Transverse colon (tissue), 4 donors: ENCODE data around the gene FAM83D. TPM values are rescaled to one million over a fixed set of nuclear protein-coding genes. Genes with fewer than 3 reads are reported as not detected.

ENCODE experiments used
- DNase-seq: peaks from one replicate; pipeline ENCODE4 v3.0.0-alpha.2; 2019
- H3K27ac ChIP-seq, 4 donors: fragments of 200-600 bp; sonication (generic); 2 replicates each; pipeline ENCODE4 v1.5.1; 2016 to 2018; ENCODE audit warnings: inconsistent platforms in 4 of 4
- H3K27me3 ChIP-seq: fragments of 200-600 bp; sonication (generic); 2 replicates; pipeline ENCODE4 v1.5.1; 2017; ENCODE audit warnings: inconsistent platforms
- H3K36me3 ChIP-seq, 4 donors: fragments of 200-600 bp; sonication (generic); 2 replicates each; pipeline ENCODE4 v1.5.1; 2017 to 2019; ENCODE audit warnings: inconsistent platforms in 4 of 4
- H3K4me1 ChIP-seq, 4 donors: fragments of 200-600 bp; sonication (generic); 2 replicates each; pipeline ENCODE4 v1.5.1; 2017 to 2020; ENCODE audit warnings: inconsistent platforms in 4 of 4
- H3K4me3 ChIP-seq, 4 donors: fragments of 200-600 bp; sonication (generic); 1 replicate in 1 of 4; 2 replicates in 3 of 4; pipeline versions ENCODE4 v1.5.1 to v1.6.1; 2017 to 2019; ENCODE audit warnings: inconsistent platforms in 4 of 4
- H3K9me3 ChIP-seq, 2 donors: fragments of 200-600 bp; sonication (generic); 2 replicates each; pipeline ENCODE4 v1.5.1; 2017 to 2019; ENCODE audit warnings: inconsistent platforms in 2 of 2
- CTCF ChIP-seq, 5 experiments: fragments of 200-600 bp in 3 of 5; fragments of 450-650 bp in 2 of 5; sonication (generic) in 3 of 5; IDR thresholded peaks; 1 replicate in 2 of 5; 2 replicates in 3 of 5; pipeline ENCODE4 v1.5.1; 2016 to 2017; ENCODE audit warnings: antibody characterized with exemption in 5 of 5, inconsistent platforms in 3 of 5, mild to moderate bottlenecking in 2 of 5, moderate library complexity in 1 of 5
- EP300 ChIP-seq: sonication (generic); formaldehyde crosslinking; IDR thresholded peaks from one replicate; pipeline ENCODE4 v1.6.1; 2017; ENCODE audit warnings: antibody characterized with exemption, low read depth
- POLR2A ChIP-seq: fragments of 450-650 bp; IDR thresholded peaks from one replicate; pipeline ENCODE4 v1.6.1; 2016; ENCODE audit warnings: antibody characterized with exemption, mild to moderate bottlenecking, moderate library complexity
- POLR2AphosphoS5 ChIP-seq, 3 donors: sonication (generic); formaldehyde crosslinking; IDR thresholded peaks; one replicate each; pipeline ENCODE4 v1.6.1; 2016; ENCODE audit warnings: antibody characterized with exemption in 3 of 3
- whole genome bisulfite sequencing, 2 donors: methylation state at CpG; one replicate each; pipeline ENCODE4 v1.1.5; 2018; ENCODE audit warnings: low coverage in 1 of 2; 5-methylcytosine and 5-hydroxymethylcytosine counted together
- in situ Hi-C, 4 donors: fragments of 200-750 bp; cut with MboI; loops; one replicate each; pipeline versions ENCODE4 v1.15.0 to v1.15.1; 2017; ENCODE audit warnings: low sequenced_read_pairs in 3 of 4, low pct_ligation_motif_present in 1 of 4, low pct_unique_long_range_greater_than_20kb in 1 of 4
- intact Hi-C: fragments of 100-400 bp; cut with DNase I; formaldehyde crosslinking; loops from one replicate; pipeline ENCODE4 v1.15.1; 2023; ENCODE audit warnings: low total_unique reads
- total RNA-seq, 4 donors: library from RNA; depleted of rRNA; stranded (reverse); fragments of >200 nt; gene quantifications; one replicate each; pipeline ENCODE4 v1.1.0, GENCODE V29; 2016

Gene FAM83D
- total RNA-seq, 4 donors from 2014 or later = 7.2 to 42.3 (median 19.6) TPM

- intact Hi-C loops (loop anchor here (10.0 kb wide), 1 partner anchor 248 kb away; no protein-coding TSS in a partner anchor), in situ Hi-C loops (loop anchor here in 1 of 4 donors (25.0 kb wide), 1 partner anchor 256 kb away; no protein-coding TSS in a partner anchor)
- H3K9me3 ChIP-seq = no peaks in the 10 kb centered on the region
- peak overlapping the region in 1 of 4 donors; percentile 44 for H3K27ac ChIP-seq
- no peak for DNase-seq
- no peaks in the 10 kb centered on the region for H3K36me3 ChIP-seq
- TF ChIP-seq CTCF (IDR thresholded peaks at IDR 0.05) (no peak), EP300 (no peak), POLR2AphosphoS5 (IDR thresholded peaks at IDR 0.05) (no peak), POLR2A (no peak)
- H3K27me3 ChIP-seq = peaks cover 22% of the 10 kb centered on the region
- no peak overlapping the region for H3K4me3 ChIP-seq
- WGBS, 2 donors = 8 to 22% methylated on average over 6 of the region's 6 CpGs
- H3K4me1 ChIP-seq = peaks cover 4 to 13% (median 7%) of the 10 kb centered on the region in 4 donors
These were observed 33.1 kb upstream of the FAM83D start for GRCh38 chr20:38893056-38893564.

GRCh38 chr20:38893565-38894090 is 32.6 kb upstream of the FAM83D start:
- no peak for TF ChIP-seq EP300
- peak; percentile 68 to 95 (median 92) for TF ChIP-seq CTCF (IDR thresholded peaks at IDR 0.05)
- WGBS, 2 donors = 4 to 14% methylated on average over 5 to 25 of the region's 25 CpGs
- H3K9me3 ChIP-seq = no peaks in the 10 kb centered on the region
- peak; percentile 78 for DNase-seq
- peak overlapping the region in 2 of 4 donors; percentile 17 to 44 for H3K27ac ChIP-seq
- in situ Hi-C loops = loop anchor here in 1 of 4 donors (25.0 kb wide), 1 partner anchor 256 kb away; no protein-coding TSS in a partner anchor
- H3K27me3 ChIP-seq = peaks cover 22% of the 10 kb centered on the region
- no peaks in the 10 kb centered on the region for H3K36me3 ChIP-seq
- intact Hi-C loops = loop anchor here (10.0 kb wide), 1 partner anchor 249 kb away; no protein-coding TSS in a partner anchor
- H3K4me3 ChIP-seq = peak overlapping the region in 2 of 4 donors; percentile 12 to 36
- H3K4me1 ChIP-seq = peaks cover 4 to 13% (median 7%) of the 10 kb centered on the region in 4 donors

- Histone ChIP-seq H3K4me1 (peaks cover 4 to 13% (median 7%) of the 10 kb centered on the region in 4 donors), H3K36me3 (no peaks in the 10 kb centered on the region), H3K27me3 (peaks cover 22% of the 10 kb centered on the region), H3K9me3 (no peaks in the 10 kb centered on the region), H3K4me3 (peak overlapping the region in 2 of 4 donors; percentile 12 to 36), H3K27ac (no peak overlapping the region)
- intact Hi-C loops = loop anchor here (10.0 kb wide), 1 partner anchor 249 kb away; no protein-coding TSS in a partner anchor
- no peak for DNase-seq
- in situ Hi-C loops = loop anchor here in 1 of 4 donors (25.0 kb wide), 1 partner anchor 257 kb away; no protein-coding TSS in a partner anchor
- TF ChIP-seq EP300 = no peak
- peak in 1 of 5 experiments; percentile 19 for TF ChIP-seq CTCF (IDR thresholded peaks at IDR 0.05)
- WGBS, 2 donors = 24 to 40% methylated on average over 1 to 22 of the region's 30 CpGs
These were observed 31.9 kb upstream of the FAM83D start for GRCh38 chr20:38894091-38894847.
